Common myeloid progenitor, CD34-positive (primary cell): Measurements from ENCODE around the gene KSR2.

ENCODE experiments used
- CTCF ChIA-PET: fragments of 350-600 bp; sonication (Branson Sonifier 250); formaldehyde crosslinking; loops from one replicate; lab custom pipeline; 2021; ENCODE audit warnings: antibody characterized with exemption; lab: Charles Lee
- POLR2A ChIA-PET: fragments of 350-600 bp; sonication (Branson Sonifier 250); formaldehyde crosslinking; loops from one replicate; lab custom pipeline; 2021; ENCODE audit warnings: antibody characterized with exemption; lab: Charles Lee
- DNase-seq, 3 donors: peaks; one replicate each; pipeline versions ENCODE4 v3.0.0 to v3.0.0-alpha.2; 2013
- H3K27ac ChIP-seq, 2 experiments: 1 replicate in 1 of 2; 2 replicates in 1 of 2; pipeline ENCODE4 v1.7.0; 2013; ENCODE audit warnings: inconsistent platforms in 2 of 2, low read length in 2 of 2, mild to moderate bottlenecking in 2 of 2, low read depth in 1 of 2, moderate library complexity in 1 of 2; ENCODE audit not compliant: severe bottlenecking in 2 of 2, insufficient read depth in 1 of 2, poor library complexity in 1 of 2
- H3K27me3 ChIP-seq, 5 experiments: replicated peaks in 2 of 5; 1 replicate in 3 of 5; 2 replicates in 2 of 5; pipeline versions ENCODE4 v1.6.1 to v1.7.0; 2013; ENCODE audit warnings: low read length in 4 of 5, mild to moderate bottlenecking in 2 of 5, moderate library complexity in 2 of 5, inconsistent platforms in 1 of 5; ENCODE audit not compliant: insufficient read depth in 5 of 5, control insufficient read depth in 4 of 5
- H3K36me3 ChIP-seq, 4 experiments: 1 replicate in 2 of 4; 2 replicates in 2 of 4; pipeline versions ENCODE4 v1.6.1 to v1.7.0; 2013; ENCODE audit warnings: low read length in 3 of 4, control low read depth in 1 of 4, mild to moderate bottlenecking in 1 of 4; ENCODE audit not compliant: control insufficient read depth in 4 of 4, insufficient read depth in 4 of 4
- H3K4me1 ChIP-seq, 4 experiments: 1 replicate in 3 of 4; 2 replicates in 1 of 4; pipeline versions ENCODE4 v1.6.1 to v1.7.1; 2013; ENCODE audit warnings: low read length in 3 of 4, mild to moderate bottlenecking in 3 of 4, control low read depth in 1 of 4, inconsistent platforms in 1 of 4, moderate library complexity in 1 of 4; ENCODE audit not compliant: control insufficient read depth in 4 of 4, insufficient read depth in 4 of 4; ENCODE audit errors: control extremely low read depth in 1 of 4
- H3K4me3 ChIP-seq, 7 experiments: 1 replicate in 4 of 7; 2 replicates in 3 of 7; pipeline versions ENCODE4 v1.5.1 to v1.7.0; 2013; ENCODE audit warnings: mild to moderate bottlenecking in 7 of 7, low read length in 6 of 7, moderate library complexity in 6 of 7, inconsistent platforms in 2 of 7, low read depth in 2 of 7, control low read depth in 1 of 7; ENCODE audit not compliant: insufficient read depth in 4 of 7, control insufficient read depth in 1 of 7; ENCODE audit errors: extremely low read depth in 1 of 7
- H3K9me3 ChIP-seq, 5 experiments: 1 replicate in 4 of 5; 2 replicates in 1 of 5; pipeline versions ENCODE4 v1.6.1 to v1.7.1; 2013; ENCODE audit warnings: low read length in 4 of 5, mild to moderate bottlenecking in 2 of 5, inconsistent platforms in 1 of 5, low read depth in 1 of 5, moderate library complexity in 1 of 5; ENCODE audit not compliant: control insufficient read depth in 4 of 5, insufficient read depth in 2 of 5; ENCODE audit errors: control extremely low read depth in 1 of 5
- whole genome bisulfite sequencing: methylation state at CpG from one replicate; pipeline ENCODE4 v1.1.5; 2013; ENCODE audit not compliant: insufficient coverage; 5-methylcytosine and 5-hydroxymethylcytosine counted together

KSR2 gene

GRCh38 chr12:117837737-117838050 lies 131.1 kb downstream of the KSR2 start:
- CTCF ChIA-PET: interaction anchor here (0.8 to 3.8 kb wide), 17 partner anchors 11 to 742 kb away, joined by 3 to 32 read pairs (median 4); no protein-coding TSS in a partner anchor
- no peaks in the 10 kb centered on the region for H3K9me3 ChIP-seq
- H3K4me1 ChIP-seq: no peaks in the 10 kb centered on the region
- 50% methylated on average over 2 of the region's 3 CpGs for WGBS
- H3K27me3 ChIP-seq: peaks cover 0 to 29% (median 3%) of the 10 kb centered on the region in 5 experiments
- DNase-seq: no peak
- no peak overlapping the region for H3K27ac ChIP-seq
- no peaks in the 10 kb centered on the region for H3K36me3 ChIP-seq
- no peak overlapping the region for H3K4me3 ChIP-seq
- POLR2A ChIA-PET: no interaction called here

- no peaks in the 10 kb centered on the region for H3K4me1 ChIP-seq
- H3K36me3 ChIP-seq: no peaks in the 10 kb centered on the region
- CTCF ChIA-PET: interaction anchor here (0.8 to 3.8 kb wide), 18 partner anchors 11 to 743 kb away, joined by 3 to 32 read pairs (median 4); no protein-coding TSS in a partner anchor
- no peak overlapping the region for H3K4me3 ChIP-seq
- H3K27me3 ChIP-seq: peaks cover 0 to 29% (median 3%) of the 10 kb centered on the region in 5 experiments
- peak; percentile 51 to 77 (median 72) for DNase-seq
- no peaks in the 10 kb centered on the region for H3K9me3 ChIP-seq
- POLR2A ChIA-PET: no interaction called here
- H3K27ac ChIP-seq: no peak overlapping the region
- 4% methylated on average over 20 of the region's 22 CpGs for WGBS
Measured at GRCh38 chr12:117836999-117837736, 131.6 kb downstream of the KSR2 start.

GRCh38 chr12:117836476-117836875 lies 132.3 kb downstream of the KSR2 start:
- peaks cover 0 to 25% (median 3%) of the 10 kb centered on the region in 5 experiments for H3K27me3 ChIP-seq
- H3K27ac ChIP-seq: no peak overlapping the region
- no peaks in the 10 kb centered on the region for H3K9me3 ChIP-seq
- DNase-seq: no peak
- no peak overlapping the region for H3K4me3 ChIP-seq
- H3K4me1 ChIP-seq: no peaks in the 10 kb centered on the region
- ChIA-PET CTCF (interaction anchor here (1.1 to 3.8 kb wide), 9 partner anchors 10 to 681 kb away, joined by 3 to 32 read pairs (median 9); no protein-coding TSS in a partner anchor), POLR2A (no interaction called here)
- no peaks in the 10 kb centered on the region for H3K36me3 ChIP-seq
- 92% methylated on average over 9 of the region's 9 CpGs for WGBS

GRCh38 chr12:117835156-117835555 lies 133.6 kb downstream of the KSR2 start:
- no peaks in the 10 kb centered on the region for H3K9me3 ChIP-seq
- H3K27ac ChIP-seq: no peak overlapping the region
- no peaks in the 10 kb centered on the region for H3K36me3 ChIP-seq
- peaks cover 0 to 25% (median 0%) of the 10 kb centered on the region in 5 experiments for H3K27me3 ChIP-seq
- H3K4me3 ChIP-seq: no peak overlapping the region
- DNase-seq: no peak
- H3K4me1 ChIP-seq: no peaks in the 10 kb centered on the region
- ChIA-PET CTCF (interaction anchor here (0.6 to 1.1 kb wide), 2 partner anchors 15 to 40 kb away, joined by 3 read pairs; no protein-coding TSS in a partner anchor), POLR2A (no interaction called here)
- 85% methylated on average over 6 of the region's 7 CpGs for WGBS

GRCh38 chr12:117832459-117833457 lies 136.0 kb downstream of the KSR2 start:
- H3K4me1 ChIP-seq: no peaks in the 10 kb centered on the region
- H3K27me3 ChIP-seq: peaks cover 0 to 21% (median 0%) of the 10 kb centered on the region in 5 experiments
- CTCF ChIA-PET: interaction anchor here (1.1 to 1.2 kb wide), 4 partner anchors 11 to 620 kb away, joined by 3 read pairs; no protein-coding TSS in a partner anchor
- POLR2A ChIA-PET: no interaction called here
- no peak overlapping the region for H3K4me3 ChIP-seq
- no peak for DNase-seq
- WGBS: 93% methylated on average over 9 of the region's 13 CpGs
- H3K9me3 ChIP-seq: peaks cover 3 to 14% (median 6%) of the 10 kb centered on the region in 5 experiments
- H3K36me3 ChIP-seq: no peaks in the 10 kb centered on the region
- H3K27ac ChIP-seq: no peak overlapping the region

- no peak overlapping the region for H3K4me3 ChIP-seq
- CTCF ChIA-PET: interaction anchor here (1.6 kb wide), 1 partner anchor 15 kb away, joined by 3 read pairs; no protein-coding TSS in a partner anchor
- no peaks in the 10 kb centered on the region for H3K36me3 ChIP-seq
- POLR2A ChIA-PET: no interaction called here
- no peaks in the 10 kb centered on the region for H3K4me1 ChIP-seq
- H3K27me3 ChIP-seq: peaks cover 0 to 5% (median 0%) of the 10 kb centered on the region in 5 experiments
- DNase-seq: no peak
- H3K9me3 ChIP-seq: peaks cover 3 to 14% (median 6%) of the 10 kb centered on the region in 5 experiments
- H3K27ac ChIP-seq: no peak overlapping the region
- no CpG with 5 or more reads among the region's 5 CpGs for WGBS
Measured at GRCh38 chr12:117830471-117830870, 138.3 kb downstream of the KSR2 start.
